ENCODE measurements around the gene SPAG16.

Gene SPAG16

DNA sequence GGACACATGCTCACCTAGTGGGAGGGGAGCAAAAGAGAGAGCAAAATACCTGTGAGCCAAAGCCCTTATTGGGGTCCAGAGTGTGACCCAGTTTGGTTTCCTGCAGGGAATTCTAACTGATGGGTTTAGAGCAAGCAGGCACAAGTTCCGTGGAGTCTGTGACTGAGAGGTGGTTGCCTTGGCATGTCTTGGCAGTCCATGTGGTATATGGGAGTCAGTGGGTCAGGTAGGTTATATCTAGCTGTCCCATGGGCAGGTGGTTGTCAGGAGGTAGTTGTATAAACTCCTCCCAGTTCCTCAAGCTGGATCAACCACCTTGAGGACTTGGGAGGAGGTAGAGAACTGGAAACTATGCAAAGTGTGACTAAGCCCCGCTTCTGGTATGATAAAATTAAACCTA lies 673.8 kb downstream of the SPAG16 start:
- in situ Hi-C loops (cut with MboI; ENCODE audit: low pct_unique_long_range_greater_than_20kb, low sequenced_read_pairs, unreplicated experiment), result no loop called here

DNA sequence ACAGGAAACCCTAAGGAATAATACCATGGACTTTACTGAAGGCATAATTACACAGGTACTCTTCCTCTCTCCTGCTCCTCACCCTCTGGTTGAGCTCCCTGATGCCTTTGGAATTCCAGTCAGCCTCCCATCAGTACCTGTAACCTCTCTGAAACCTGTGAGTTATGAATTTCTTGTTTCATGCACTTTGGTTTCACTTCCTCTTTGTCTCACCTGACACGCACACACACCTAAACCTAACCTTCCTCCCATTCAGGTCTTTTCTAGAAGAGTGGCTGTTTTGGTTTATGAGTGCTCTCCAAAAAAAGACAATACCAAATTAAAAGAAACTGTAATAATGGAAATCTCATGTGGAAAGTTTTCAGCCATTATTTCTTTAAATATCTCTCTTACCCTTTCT lies 675.3 kb downstream of the SPAG16 start:
- in situ Hi-C loops (cut with MboI; ENCODE audit: low pct_unique_long_range_greater_than_20kb, low sequenced_read_pairs, unreplicated experiment), result no loop called here
- TF ChIP-seq, protein P1, sequence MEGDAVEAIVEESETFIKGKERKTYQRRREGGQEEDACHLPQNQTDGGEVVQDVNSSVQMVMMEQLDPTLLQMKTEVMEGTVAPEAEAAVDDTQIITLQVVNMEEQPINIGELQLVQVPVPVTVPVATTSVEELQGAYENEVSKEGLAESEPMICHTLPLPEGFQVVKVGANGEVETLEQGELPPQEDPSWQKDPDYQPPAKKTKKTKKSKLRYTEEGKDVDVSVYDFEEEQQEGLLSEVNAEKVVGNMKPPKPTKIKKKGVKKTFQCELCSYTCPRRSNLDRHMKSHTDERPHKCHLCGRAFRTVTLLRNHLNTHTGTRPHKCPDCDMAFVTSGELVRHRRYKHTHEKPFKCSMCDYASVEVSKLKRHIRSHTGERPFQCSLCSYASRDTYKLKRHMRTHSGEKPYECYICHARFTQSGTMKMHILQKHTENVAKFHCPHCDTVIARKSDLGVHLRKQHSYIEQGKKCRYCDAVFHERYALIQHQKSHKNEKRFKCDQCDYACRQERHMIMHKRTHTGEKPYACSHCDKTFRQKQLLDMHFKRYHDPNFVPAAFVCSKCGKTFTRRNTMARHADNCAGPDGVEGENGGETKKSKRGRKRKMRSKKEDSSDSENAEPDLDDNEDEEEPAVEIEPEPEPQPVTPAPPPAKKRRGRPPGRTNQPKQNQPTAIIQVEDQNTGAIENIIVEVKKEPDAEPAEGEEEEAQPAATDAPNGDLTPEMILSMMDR (IDR thresholded peaks at IDR 0.05; ENCODE audit: extremely low read depth, insufficient read depth, missing control alignments), result no peak
- no peak for DNase-seq (ENCODE audit: low spot score)

More for the DNA sequence above, 673.8 kb downstream of the SPAG16 start:
- TF ChIP-seq, protein P1 (IDR thresholded peaks at IDR 0.05; ENCODE audit: extremely low read depth, insufficient read depth, missing control alignments), result no peak
- DNase-seq (ENCODE audit: low spot score), result no peak

- TF ChIP-seq, protein P1 (IDR thresholded peaks at IDR 0.05; ENCODE audit: extremely low read depth, insufficient read depth, missing control alignments), result no peak
- DNase-seq (ENCODE audit: low spot score), result no peak
- in situ Hi-C loops (cut with MboI; ENCODE audit: low pct_unique_long_range_greater_than_20kb, low sequenced_read_pairs, unreplicated experiment), result no loop called here
These were observed 687.3 kb downstream of the SPAG16 start for GRCh38 chr2:213971536-213971935.

GRCh38 chr2:213980883-213981282 lies 696.6 kb downstream of the SPAG16 start:
- in situ Hi-C loops (cut with MboI; ENCODE audit: low pct_unique_long_range_greater_than_20kb, low sequenced_read_pairs, unreplicated experiment), result no loop called here
- TF ChIP-seq, protein P1 (IDR thresholded peaks at IDR 0.05; ENCODE audit: extremely low read depth, insufficient read depth, missing control alignments), result no peak
- no peak for DNase-seq (ENCODE audit: low spot score)

GRCh38 chr2:213989207-213989606 lies 704.9 kb downstream of the SPAG16 start:
- TF ChIP-seq, protein P1 (IDR thresholded peaks at IDR 0.05; ENCODE audit: extremely low read depth, insufficient read depth, missing control alignments), result no peak
- in situ Hi-C loops (cut with MboI; ENCODE audit: low pct_unique_long_range_greater_than_20kb, low sequenced_read_pairs, unreplicated experiment), result no loop called here
- no peak for DNase-seq (ENCODE audit: low spot score)

- TF ChIP-seq, protein P1 (IDR thresholded peaks at IDR 0.05; ENCODE audit: extremely low read depth, insufficient read depth, missing control alignments), result no peak
- DNase-seq (ENCODE audit: low spot score), result no peak
- in situ Hi-C loops (cut with MboI; ENCODE audit: low pct_unique_long_range_greater_than_20kb, low sequenced_read_pairs, unreplicated experiment), result no loop called here
These were observed 707.3 kb downstream of the SPAG16 start for GRCh38 chr2:213991453-213992108.

All from GM13977 (cell line).